AG10803 (cell line): ENCODE results near the gene RASA3.

Experiments used
- DNase-seq: peaks from one replicate; pipeline ENCODE4 v3.0.0; 2010; ENCODE audit warnings: low read depth
- H3K4me3 ChIP-seq: 2 replicates; pipeline ENCODE4 v1.5.1; 2011; ENCODE audit warnings: mild to moderate bottlenecking, low read length, control low read depth
- CTCF ChIP-seq: conservative IDR thresholded peaks from 2 replicates; pipeline ENCODE4 v1.5.1; 2011; ENCODE audit warnings: mild to moderate bottlenecking, low read length, control low read depth, inconsistent platforms

RASA3 gene

GRCh38 chr13:114061047-114061446, 71.4 kb downstream of the RASA3 start:
- TF ChIP-seq CTCF: no peak
- no peak overlapping the region for H3K4me3 ChIP-seq
- DNase-seq: no peak

DNA sequence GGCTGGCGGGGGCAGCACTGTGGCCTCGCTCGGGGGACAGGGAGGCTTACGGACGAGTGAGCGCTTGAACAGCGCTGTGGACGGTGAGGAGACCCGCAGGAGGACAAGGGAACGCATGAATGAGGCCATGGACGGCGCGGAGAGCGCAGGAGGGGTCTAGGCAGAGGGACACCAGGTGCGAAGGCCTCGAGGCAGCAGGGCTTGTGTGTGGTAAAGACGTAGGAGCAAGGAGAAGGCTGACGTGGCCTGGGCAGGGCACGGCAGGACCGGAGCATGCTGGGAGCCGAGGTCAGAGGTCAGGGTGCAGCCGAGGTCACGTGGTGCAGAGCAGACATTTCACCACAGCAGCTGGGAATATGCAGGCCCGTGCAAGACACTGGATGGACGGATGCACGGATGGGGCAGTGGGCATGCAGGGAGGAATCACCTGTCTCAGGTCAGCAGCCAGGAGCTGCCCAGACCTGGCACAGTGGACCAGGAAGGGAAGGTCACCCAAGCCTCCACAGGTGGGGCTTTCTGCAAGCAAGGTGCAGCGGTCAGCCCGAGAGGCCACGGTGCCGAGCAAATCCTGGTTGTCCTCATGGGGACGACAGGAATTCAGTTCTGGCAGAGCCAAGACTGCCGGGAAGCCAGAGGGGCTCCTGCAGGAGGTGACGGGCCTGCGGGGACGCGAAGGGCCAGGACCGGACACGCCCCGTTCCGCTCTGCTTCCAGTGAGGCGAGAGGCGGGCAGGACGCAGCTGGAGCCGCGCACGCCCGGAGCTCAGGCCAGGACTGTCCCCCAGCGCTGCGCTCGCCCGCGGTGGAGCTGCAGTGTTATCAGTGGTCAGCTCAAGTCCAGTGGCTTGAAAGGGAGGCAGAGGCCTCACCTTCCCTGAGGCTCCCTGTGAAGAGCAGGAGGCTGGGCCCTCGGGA, 72.2 kb downstream of the RASA3 start:
- TF ChIP-seq CTCF: no peak
- H3K4me3 ChIP-seq: no peak overlapping the region
- no peak for DNase-seq

DNA sequence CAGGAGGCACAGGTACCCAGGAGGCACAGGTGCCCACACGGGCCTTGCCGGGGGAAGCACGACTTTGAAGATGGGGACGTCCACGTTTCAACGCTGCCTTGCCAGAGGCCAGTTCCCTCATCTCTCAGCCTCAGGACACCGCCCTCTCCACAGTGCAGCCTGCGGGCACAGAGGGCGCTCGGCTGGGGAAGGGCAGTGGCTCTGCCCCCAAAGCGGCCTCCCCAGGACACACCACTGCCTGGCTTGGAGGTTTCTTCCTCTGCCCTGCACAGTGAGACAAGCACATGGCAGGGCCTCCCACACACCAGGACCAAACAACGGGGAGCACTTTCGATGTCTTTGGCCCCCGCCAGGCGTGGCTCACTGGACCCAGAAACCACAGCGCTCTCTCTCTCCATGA, 73.0 kb downstream of the RASA3 start:
- DNase-seq: no peak
- no peak overlapping the region for H3K4me3 ChIP-seq
- TF ChIP-seq CTCF: no peak

DNA sequence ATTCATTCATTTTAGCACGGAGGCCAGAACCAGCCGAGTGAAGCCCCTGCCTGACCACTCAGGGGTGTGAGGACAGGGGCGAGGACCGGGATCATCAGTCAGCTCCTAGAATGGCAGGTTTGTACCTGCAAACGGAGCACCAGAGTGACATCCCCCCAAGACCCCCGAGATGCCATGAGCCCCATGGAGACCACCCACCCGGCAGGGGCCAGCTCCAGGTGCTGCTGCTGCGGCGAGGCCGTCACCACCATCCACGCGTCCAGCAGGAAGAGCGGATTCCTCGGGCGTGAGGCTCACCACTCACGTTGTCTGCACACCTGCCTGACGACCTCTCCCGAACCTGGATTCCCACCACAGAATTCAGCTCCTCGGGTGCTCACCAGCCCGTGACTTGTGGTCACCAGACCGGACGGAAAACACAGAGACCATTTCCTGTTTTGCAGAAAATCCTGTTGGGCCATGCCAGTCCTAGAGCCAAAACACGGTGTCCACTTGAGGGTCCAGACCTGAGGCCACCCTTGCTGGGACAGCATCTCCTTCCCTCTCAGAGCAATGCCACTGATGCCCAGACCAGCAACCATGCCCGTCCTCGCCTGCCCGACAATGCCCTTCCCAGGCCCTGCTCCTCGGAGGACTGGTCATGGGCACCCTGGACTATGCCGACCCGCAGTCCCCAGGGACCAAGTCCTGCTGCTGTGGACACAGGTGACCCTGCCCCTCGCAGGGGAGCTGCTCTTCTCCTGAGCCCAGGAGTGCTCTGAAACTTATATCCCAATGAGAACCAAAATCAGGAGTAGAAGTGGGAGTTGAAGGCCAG, 74.2 kb downstream of the RASA3 start:
- DNase-seq: no peak
- no peak overlapping the region for H3K4me3 ChIP-seq
- no peak for TF ChIP-seq CTCF

DNA sequence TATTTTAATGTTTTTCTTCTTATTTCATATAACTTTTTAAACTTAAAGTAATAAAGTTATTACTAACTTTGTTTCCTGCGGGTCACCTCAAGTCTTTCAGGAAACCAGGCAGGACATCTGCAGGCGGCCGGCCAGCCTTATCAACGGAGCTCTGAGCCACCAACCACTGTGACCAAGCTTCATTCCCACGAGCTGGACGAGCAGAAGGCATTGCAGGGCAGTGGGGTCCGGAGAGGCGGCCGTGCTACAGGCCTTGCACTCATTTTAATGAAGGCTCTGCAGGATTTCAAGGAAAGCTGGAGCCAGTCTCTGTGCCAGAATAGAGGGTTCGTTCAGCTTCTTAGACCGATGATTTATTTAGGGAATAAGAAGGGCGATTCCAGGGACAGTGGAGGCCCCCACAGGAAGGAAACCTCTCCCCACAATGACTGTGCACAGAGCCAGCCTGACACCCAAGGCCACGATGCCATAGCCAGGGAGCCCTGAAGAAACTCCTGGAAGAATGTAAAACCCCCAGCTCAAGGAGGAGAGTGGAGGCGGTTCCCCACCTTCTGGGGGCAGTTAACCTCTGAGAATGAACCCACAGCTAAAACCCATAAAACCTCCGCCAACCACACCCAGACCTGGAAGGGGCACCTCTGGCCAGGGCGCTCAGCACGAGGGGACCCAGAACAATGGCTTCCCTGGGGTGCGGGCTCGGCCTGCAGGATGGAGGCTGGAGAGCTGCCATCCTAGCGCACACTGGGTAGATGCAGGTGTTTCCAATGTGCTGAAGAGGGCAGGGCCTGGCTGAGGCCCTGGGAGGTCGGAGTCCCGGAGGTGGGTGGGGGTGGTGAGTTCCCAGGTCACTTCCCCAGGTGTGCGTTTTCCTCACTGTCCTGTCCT, 75.0 kb downstream of the RASA3 start:
- no peak for DNase-seq
- no peak overlapping the region for H3K4me3 ChIP-seq
- no peak for TF ChIP-seq CTCF

DNA sequence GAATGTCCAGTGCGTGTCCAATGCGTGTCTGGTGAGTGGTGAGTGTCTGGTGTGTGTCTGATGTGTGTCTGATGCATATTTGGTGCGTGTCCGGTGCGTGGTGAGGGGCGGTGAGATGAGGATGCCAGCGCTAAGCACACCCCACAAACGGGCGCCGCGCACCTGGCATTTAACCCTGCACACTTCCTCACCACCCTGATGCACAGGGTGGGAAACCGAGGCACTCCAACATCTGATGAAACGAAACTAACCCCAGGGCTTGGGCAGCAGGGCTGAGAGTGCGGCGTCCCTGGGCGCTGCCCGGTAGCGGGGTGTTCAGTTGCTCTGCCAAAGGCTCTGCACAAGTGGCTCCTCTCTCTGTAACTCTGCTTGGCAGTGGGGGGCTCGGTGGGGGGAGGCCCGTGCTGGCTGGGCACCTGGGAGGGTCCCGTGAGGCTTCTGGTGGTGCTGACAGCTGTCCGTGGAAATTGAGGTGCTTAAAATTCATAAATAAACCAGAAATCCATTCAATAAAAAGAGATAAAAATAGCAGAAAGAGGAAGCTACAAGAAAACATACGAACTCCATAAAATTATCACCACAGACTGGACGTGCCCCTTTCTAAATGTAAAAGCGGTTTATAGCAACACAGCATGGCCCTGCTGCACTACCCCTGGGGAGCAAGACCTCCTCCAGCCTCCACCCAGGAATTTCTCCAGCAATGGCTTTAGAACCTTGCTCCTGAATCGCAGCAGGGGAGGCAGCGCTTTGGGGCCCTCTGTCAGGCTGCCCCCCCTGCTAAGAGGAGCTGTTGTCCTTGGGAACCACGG, 76.0 kb downstream of the RASA3 start:
- DNase-seq: no peak
- H3K4me3 ChIP-seq: no peak overlapping the region
- no peak for TF ChIP-seq CTCF
